Measurements from ENCODE around the gene TNNC1.

The TNNC1 gene

DNA sequence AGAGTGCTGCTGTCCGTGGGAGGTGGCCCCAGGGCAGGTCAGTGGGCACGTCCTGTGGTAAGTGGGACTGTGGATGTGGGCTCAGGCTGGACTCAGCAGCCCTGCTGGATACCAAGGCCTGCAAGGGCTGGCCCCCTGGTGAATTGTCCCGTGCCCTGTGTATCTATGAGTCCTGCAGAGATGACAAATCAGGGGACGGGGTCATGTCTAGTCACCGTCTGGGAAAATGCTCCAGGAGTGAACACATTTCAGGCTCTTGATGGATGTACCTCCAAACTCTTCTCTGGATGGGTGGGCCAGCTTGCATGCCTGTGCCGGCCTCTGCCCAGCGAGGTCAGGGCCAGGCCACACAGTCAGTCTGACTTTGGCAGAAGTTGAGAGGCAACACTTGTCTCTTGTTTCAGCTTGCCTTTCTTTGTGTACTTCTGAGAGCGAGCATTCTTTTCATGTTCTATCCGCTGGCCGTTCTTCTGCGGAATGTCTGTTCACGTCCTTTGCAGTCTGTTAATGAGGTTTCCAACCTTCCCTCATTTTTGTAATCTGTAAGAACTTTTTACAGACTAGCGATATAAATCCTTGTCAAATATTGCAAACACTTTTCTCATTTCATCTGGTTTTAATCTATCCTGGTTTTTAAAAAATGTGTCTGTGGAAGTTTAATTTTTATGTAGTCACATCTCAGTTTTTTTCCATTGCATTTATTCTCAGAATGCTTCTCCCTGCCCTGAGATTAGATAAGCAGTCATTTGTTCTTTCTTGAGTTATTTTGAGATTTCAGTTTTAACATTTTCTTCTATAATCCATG is 29.9 kb upstream of the TNNC1 start:
- DNase-seq, result no peak

DNA sequence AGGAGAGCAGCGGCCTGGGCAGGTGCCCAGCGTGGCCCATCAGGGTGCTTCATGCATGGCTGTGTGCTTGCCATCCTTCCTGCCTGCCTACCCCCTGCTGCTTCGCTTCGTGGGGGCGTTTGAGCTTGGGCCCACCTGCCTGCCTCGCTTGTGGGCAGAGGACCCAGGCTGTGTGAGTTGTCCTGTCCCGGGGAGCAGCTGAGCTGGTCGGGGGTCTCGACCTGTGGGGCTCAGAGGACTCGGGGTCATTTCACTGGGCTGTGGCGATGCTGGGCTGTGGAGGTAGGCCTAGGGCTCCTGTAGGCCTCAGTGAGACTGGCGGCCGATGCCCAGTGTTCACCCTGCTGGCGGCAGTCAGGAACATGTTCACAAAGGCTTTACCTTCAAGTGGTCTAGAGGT is 29.2 kb upstream of the TNNC1 start:
- no peak for DNase-seq

DNA sequence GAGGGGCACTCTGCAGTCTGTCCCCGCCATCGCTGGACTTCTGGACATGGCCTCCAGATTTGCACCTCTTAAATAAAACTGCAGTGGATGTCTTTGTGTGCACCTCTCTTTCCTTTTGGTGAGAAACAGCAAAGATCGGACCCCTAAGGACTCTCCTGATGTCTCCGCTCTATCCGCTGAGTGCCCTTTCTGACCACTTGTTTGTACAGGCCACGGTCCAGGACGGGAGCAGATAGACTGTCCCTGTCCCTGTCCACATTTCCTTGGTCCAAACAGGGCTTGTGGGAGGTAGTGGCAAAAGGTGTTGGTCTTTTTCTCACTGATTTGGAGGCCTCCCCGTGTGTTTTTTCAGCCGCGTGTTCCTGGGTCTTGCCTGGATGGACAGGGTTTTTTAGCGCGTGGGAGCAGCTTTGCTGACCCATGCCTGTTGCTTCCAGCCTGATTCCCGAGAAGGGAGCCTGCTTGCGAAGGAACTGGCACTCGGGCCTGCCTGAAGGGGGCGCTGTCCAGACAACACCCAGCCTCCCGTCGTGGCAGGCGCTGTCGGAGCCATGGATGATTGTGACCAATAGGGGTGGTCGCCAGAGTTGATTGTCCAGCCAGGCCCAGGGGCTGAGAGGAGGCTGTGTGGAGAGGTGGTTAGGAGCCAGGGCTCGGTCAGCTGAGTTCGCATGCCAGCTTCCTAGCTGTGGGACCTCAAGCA is 28.1 kb upstream of the TNNC1 start:
- DNase-seq, result no peak

DNA sequence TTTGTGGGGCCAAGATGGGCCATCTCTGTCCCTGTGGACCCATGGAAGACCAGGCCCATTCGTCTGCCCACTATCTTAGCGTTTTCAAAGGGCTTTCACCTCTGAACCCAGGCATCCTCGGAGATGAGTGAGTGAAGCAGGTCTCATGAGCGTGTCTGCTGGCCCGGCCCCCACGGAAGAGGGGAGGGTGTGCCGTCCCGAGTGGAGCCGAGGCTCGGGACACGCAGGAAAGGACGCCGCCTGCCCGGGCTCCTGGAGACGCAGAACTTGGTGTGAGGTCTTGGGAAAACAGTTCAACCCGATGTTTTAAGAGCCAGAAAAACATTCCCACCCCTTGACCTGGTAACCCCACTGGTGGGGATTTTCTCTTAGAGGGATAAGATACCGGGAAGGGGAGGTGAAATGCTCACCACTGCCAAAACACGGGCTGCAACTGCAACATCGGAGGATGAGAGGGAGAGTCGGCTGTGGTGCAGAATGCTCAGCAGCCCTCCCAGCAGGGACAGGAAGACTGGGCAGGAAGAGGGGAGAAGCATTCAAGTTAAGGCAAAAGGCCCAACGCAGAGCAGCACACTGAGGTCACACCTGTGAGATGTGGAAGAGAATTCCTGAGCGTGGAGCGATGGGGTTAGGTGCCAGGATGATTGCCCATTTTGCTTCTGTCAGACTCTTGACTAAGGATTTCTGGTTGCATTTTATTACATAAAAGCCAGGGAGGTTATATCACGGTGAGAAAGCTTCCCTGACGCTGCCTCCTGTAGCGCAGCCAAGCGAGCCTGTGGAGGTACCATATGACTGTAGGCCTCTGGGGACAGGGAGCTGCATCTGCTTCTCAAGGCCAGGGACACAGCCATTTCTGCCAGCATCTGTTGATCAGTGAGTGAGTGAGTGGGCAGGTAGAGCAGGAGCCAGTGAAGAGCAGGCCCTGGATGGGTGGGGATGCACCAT is 27.2 kb upstream of the TNNC1 start:
- no peak for DNase-seq

DNA sequence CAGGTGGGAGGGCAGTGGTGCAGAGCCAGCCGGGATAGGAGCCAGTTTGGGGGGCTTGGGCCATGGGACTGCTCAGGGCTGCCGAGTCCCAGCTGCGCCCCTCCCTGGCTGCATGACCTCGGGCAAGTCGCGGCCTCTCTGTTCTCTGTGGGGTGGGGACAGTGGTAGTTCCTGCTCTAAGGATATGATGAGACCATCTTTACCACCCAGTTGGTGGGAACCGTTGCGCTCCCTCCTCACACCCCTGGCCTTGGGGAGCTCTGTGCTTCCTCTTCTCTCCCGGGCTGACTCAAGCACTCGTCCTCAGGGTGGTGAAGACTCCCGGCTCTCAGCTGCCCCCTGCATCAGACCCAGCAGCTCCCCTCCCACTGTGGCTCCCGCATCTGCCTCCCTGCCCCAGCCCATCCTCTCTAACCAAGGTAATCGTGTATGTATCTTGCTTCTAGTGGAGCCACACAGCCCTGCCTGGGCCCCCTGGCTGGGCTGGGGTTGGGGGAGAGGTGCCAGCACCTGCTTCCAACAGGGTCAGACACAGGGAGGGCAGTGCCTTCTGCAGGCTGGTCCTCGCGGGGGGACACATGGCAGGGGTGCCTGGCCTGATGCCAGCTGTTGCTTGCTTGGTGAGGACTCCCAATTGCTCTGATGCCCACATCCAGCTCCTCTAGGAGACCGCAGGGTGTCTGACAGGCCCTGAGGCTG is 26.2 kb upstream of the TNNC1 start:
- DNase-seq, result no peak

DNA sequence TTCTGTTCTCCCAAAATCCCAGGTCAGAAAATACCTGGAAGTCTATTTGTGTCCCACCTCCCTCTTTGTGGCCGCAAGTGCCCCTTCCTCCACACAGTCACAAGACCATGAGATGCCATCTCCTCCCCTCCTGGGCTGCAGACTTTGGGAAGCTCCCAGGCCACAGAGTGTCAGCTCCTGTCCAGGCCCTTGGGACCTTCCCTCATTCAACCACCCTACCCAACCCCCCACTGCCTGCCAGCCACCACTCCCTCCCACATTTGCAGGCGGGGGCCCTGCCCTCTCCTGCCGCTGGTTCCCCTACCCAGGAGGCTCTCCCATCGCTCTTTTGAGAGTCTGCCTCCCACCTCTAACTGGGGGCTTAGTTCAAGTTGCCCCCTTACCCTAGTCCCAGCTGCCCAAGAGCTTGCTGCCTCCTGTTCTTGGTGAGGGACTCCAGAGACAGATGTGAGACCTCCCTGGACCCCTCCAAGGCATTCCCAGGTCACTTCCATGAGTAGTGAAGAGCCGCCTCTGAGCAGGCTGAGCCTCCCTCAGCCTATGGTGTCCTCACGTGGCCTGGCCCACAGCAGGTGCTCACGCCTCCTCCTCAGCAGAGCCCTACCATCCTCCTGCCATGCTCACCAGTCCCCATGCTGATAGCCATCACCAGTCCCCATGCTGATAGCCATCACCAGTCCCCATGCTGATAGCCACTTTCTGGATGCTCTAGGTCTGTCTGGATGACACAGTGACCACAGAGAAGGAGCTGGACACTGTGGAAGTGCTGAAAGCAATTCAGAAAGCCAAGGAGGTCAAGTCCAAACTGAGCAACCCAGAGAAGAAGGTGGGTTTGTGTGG is 25.4 kb upstream of the TNNC1 start:
- no peak for DNase-seq

DNA sequence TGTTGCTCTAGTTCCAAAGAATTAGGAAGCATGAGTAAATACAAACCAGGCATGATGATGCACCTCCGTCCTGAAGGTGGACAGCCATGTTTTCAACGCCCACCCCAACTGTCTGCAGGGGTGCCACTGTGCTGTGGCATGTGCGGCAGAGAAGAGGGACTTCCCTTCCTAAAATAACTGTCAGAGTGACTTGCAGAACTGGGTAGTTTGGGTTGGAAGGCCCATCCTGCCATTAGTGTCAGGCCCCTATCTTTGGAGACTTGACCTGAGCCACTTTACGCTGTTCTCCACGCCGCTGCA is 23.9 kb upstream of the TNNC1 start:
- DNase-seq, result no peak

DNA sequence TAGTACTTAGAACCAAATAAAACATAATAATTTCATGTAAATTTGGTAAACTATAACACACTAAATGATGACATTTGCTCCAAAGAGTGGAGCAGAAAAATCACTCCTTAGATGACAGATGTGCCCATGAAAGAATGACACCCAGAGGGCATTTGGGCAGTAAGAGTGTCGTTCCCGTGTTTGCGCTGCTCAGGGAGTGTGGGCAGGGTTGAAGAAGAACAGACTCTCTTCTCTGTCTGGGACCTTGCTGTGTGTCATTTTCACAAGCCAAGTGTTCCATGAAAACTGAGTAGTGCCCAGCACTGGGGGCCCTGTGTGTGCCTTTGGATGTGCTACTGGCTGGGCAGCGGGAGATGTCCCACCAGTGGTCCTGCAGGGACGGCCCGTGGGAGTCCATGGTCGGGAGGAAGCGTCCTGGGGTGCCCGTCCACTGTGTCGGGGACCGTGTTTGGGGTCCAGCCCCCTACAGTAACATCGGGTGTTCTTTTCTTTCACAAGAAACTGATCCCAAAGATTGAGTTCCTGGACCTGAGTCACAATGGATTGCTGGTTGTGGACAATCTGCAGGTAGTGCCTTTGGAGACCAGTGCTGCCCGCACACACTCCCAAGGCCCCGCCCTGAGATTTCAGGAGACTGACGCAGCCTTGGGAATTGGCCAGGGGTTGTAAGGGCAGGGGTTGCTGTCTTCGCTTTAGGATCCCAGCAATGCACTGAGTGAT is 23.4 kb upstream of the TNNC1 start:
- DNase-seq, result no peak

DNA sequence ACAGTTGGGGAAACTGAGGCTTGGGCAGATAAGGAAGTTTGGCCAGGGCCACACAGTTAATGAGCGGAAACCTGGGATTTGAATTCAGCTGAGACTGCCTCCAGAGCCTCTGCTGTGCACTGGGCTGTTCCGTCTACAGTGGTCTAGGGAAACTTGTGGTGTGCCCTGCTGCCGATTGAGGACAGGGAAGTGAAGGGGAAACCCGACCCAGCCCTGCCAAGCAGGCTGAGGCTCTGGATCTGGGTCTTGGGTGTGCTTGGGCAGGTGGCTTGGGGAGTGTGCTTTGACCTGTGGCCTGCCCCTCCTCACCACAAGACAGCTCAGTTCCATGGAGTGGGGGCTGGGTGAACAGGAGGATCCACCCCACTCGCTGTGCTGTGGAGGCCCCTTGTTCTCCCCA is 19.2 kb upstream of the TNNC1 start:
- DNase-seq, result no peak

DNA sequence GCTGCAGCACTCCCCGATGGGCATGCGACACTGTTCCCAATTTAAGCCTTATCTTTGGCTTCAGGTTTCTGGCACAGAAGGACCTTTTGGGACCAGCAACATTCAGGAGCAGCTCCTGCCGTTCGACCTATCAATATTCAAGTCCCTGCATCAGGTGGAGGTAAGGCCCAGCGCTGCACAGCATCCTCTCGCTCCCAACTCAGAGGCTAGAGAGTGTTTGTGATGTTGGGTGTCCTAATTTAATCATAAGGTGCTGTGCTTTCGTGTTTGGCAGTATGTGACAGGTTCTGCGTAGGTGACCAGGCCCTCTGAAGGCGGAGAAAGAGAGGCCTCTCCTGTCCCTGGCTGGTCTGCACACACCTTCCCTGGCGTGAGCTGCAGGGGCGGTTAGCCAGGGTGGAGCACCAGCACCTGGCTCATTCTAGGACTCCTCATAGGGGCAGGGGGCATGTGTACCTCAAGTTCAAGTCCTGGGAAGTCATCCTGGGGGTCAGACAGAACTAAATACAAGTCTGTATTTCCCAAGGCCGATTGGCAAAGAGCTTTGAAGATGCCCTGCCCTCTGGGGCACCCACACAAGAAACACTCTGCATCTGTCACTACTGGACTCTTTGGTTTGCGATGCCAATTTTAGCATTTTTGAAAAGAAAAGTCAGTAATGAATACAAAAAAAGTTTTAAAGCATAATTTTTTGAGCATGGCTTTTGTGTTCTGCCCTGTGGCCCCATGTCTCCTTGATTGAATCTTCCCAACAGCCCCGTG is 18.6 kb upstream of the TNNC1 start:
- DNase-seq, result no peak

DNA sequence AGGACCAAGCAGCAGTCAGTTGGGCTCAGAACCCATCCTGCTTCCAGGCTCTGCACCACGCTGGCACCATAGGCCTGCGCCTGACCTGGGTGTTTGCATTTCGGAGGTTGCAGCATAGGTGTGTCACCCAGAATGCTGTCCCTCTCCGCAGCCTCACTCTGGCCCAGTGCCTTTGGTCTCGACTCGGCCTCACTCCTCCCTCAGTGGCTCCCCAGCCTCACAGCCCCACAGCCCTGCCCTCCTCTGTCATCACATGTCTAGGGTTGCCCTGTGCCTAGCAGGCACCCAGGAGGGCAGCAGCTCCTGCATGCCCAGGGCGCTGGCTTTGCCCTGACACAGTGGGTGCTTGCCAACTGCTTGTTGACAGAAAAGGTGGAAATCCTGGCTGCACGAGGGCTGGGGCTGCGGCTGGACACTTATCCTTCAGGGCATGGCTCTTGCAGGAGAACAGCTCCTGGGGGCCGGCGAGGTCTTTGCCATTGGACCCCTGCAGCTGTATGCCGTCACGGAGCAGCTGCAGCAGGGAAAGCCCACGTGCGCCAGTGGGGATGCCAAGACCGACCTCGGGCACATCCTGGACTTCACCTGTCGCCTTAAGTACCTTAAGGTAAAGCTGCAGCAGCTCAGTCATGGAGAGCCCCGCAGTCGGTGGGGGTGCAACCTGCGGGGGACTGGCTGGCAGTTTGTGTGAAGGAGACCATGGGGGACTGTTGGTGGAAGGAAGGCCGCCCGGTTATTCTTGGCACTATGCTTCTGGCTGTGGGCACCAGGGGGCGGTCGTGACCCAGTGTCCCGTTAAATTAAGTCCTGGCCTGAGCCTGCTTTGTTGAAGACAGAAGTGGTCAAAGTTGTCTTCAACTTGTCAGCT is 17.8 kb upstream of the TNNC1 start:
- peak; percentile 33 for DNase-seq

DNA sequence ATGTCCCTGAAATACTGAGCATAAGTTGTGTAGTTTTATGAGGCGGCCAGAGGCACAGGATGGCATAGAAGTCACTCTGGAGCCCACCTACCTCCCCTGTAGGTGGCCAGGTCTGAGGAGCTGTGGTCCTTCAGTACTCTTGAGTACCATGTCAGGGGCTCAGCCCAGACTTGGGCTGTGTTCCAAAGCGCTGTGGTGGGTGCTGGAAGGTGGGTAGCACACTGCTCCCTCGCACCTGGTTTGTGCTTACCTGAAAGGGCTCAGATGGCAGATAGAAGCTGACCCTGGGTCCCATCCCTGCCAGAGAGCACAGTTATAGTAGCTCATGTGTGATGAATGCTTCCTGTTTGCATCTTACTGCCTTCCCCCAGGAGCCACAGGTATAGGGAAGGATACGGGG is 17.1 kb upstream of the TNNC1 start:
- no peak for DNase-seq

DNA sequence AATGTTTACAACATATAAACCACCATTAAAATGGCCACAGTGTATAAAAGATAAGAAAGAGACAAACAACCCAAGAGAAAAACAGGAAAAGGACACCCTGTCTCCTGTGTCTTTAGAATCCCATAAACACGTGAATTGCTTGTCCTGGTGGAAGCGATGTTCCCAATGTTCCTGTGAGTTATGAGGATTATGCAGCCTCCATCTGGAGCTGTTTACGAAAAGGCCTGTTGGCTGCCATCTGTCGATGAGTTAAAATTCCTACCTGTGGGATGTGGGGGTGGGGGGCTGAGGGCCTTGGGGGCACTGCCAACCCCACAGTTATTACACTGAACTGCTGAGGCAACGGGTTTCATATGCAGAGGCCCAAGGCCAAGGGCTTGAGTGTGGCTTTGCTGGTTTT is 15.2 kb upstream of the TNNC1 start:
- DNase-seq, result no peak

DNA sequence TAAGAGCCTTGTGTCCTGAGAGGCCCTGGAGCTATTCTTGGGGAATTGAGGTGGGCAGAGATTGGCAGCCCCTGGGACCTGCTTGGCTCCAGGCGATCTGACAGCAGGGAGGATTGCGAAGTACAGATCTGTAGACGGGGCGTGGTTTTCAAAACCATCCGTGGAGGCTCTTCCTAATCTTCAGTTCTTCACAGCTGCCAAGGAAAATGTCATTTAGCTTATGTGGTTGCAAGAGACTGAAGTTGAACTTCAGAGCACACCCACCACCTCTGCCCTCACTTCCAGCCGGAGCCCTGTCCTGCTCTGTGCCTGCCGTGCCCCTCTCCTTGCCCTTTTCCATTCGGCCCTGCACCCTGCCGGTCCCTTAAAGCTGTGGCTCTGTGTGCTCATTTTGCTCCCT is 14.5 kb upstream of the TNNC1 start:
- no peak for DNase-seq

DNA sequence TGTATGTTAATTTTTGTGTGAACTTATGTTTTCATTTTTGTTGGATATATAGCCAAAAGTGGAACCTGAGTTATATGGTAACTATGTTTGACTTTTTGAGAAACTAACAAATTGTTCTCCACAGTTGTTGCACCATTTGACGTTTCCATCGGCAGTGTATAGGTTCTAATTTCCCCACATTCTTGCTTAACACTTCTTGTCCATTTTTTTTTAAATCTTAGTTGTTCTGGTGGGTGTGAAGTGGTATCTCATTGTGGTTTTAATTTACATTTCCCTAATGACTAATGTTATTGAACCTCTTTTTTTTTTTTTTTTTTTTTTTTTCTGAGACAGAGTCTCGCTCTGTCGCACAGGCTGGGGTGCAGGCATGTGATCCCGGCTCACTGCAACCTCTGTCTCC is 9.6 kb upstream of the TNNC1 start:
- DNase-seq, result no peak

DNA sequence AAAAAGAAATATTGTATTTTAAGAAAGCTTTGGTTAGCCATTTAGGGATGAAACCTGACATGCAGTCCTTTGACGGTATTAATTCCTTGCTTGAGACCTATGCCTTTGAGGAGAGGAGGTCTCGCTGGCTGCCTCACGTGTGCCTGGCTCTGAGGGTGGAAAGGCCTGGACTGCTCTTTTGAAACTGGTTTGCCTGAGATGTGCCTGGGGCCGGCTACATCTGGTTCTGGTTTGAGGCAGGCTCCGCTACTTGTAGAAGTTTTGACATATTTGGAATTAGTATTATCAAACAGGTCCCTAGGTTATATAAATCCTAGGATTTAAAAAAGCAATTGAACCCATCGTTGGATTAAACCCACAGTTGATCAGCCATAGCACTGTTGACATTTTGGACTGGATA is 8.0 kb upstream of the TNNC1 start:
- no peak for DNase-seq

DNA sequence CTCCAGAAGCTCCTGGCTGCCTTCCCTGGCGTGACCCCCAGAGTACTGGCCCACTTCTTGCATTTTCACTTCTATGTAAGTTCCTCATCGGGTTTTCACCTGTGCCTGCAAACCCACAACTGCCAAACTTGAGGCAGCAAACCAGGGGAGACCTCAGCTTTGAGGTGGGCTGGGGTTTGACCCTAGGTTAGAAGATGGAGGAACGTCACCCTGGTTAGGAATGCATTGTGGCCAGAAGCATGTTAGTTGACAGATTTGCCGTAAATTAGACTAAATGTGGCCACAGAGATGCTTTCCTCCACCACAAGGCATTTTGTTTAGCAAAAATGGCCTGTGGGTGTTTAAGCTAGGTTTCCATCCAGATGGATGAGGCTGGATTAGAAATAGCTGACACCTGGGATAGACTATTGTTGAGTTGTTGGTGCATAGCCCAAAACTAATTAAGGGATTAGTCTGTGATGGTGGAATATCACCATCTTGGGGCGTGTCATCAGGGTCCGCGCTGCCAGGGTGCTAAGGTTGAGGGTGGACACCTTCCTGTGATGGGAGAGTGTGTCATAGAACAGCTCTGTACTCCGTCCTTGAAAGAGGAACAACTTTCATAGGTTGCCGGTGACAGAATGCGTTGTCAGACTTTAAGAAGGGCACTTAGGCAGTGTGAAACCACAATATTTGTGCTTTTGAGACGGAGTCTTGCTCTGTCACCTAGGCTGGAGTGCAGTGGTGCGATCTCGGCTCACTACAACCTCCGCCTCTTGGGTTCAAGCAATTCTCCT is 5.1 kb upstream of the TNNC1 start:
- DNase-seq, result no peak

DNA sequence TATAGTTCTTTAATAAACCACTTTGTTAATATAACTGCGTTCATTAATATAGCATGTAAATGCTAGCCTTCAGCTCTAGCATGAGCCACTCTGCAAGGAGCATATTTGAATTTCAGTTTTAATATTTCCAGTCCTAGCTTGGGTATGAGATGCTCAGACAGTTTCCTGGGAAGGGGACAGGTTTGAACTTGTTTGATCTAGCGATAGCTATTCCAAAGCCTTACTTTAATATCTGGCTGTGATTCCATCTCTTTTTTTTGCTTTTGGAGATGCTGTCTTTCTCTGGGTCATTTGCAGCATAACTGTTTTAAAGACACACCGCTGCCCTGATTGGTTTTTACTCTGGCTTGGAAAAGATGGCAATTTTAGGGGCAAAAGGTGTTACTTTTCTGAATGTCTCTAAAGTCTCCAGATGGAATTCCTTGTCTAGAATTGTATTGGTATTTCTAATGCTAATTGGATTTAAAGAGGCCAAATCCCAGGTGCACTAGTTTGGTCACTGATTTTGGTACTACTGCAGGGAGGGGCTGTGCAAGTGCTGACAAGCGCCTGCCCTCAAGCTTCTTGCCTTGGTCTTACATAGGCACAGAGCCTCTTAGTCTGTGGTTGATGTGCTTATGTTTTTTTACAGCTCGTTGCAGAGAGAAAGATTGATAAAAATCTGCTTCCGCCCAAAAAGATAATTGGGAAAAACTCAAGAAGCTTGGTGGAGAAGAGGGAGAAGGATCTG is 4.4 kb upstream of the TNNC1 start:
- no peak for DNase-seq
